MM.1S (cell line): ENCODE results near the gene PRDM5.

Experiments used
- DNase-seq: peaks from one replicate; pipeline ENCODE4 v3.0.0-alpha.2; 2015
- H2AFZ ChIP-seq: fragments of 300-600 bp; sonication (generic); 2 replicates; pipeline ENCODE4 v1.6.0; 2016; ENCODE audit warnings: antibody characterized with exemption, low read length
- H3F3A ChIP-seq: fragments of 300-600 bp; sonication (generic); 2 replicates; pipeline ENCODE4 v1.6.1; 2016; ENCODE audit warnings: mild to moderate bottlenecking, antibody characterized with exemption, low read length, moderate library complexity, mixed read lengths; ENCODE audit not compliant: insufficient read depth
- H3K27ac ChIP-seq: fragments of 300-600 bp; sonication (generic); 2 replicates; pipeline ENCODE4 v1.5.1; 2016; ENCODE audit warnings: mild to moderate bottlenecking, low read length
- H3K27me3 ChIP-seq: fragments of 300-600 bp; sonication (generic); replicated peaks from 2 replicates; pipeline ENCODE4 v1.6.0; 2016; ENCODE audit warnings: low read length; ENCODE audit not compliant: insufficient read depth
- H3K36me3 ChIP-seq: fragments of 300-600 bp; sonication (generic); replicated peaks from 2 replicates; pipeline ENCODE4 v1.6.1; 2016; ENCODE audit warnings: mild to moderate bottlenecking, low read length, mixed read lengths; ENCODE audit not compliant: insufficient read depth
- H3K4me1 ChIP-seq: fragments of 300-600 bp; sonication (generic); 2 replicates; pipeline ENCODE4 v1.6.1; 2016; ENCODE audit warnings: low read length, mixed read lengths
- H3K4me2 ChIP-seq: fragments of 300-600 bp; sonication (generic); 2 replicates; pipeline ENCODE4 v1.6.0; 2016; ENCODE audit warnings: low read depth, low read length
- H3K4me3 ChIP-seq: fragments of 300-600 bp; sonication (generic); 2 replicates; pipeline ENCODE4 v1.5.1; 2016; ENCODE audit warnings: low read length, mixed read lengths
- H3K79me2 ChIP-seq: fragments of 300-600 bp; sonication (generic); 2 replicates; pipeline ENCODE4 v1.6.1; 2016; ENCODE audit warnings: mixed run types, low read length, mixed read lengths
- H3K9ac ChIP-seq: fragments of 300-600 bp; sonication (generic); 2 replicates; pipeline ENCODE4 v1.6.1; 2016; ENCODE audit warnings: low read length, mixed read lengths
- H3K9me2 ChIP-seq: fragments of 300-600 bp; sonication (generic); replicated peaks from 2 replicates; pipeline ENCODE4 v1.6.1; 2016; ENCODE audit warnings: mild to moderate bottlenecking, low read length, mixed read lengths; ENCODE audit not compliant: insufficient read depth
- H3K9me3 ChIP-seq: fragments of 300-600 bp; sonication (generic); replicated peaks from 2 replicates; pipeline ENCODE4 v1.6.1; 2016; ENCODE audit warnings: mild to moderate bottlenecking, low read length, mixed read lengths; ENCODE audit not compliant: insufficient read depth
- H4K20me1 ChIP-seq: fragments of 300-600 bp; sonication (generic); 2 replicates; pipeline ENCODE4 v1.6.1; 2016; ENCODE audit warnings: mild to moderate bottlenecking, low read length, moderate library complexity, mixed read lengths; ENCODE audit not compliant: insufficient read depth
- EZH2 ChIP-seq: fragments of 300-600 bp; sonication (generic); optimal IDR thresholded peaks from 2 replicates; pipeline ENCODE3; 2017; ENCODE audit warnings: low read depth, mild to moderate bottlenecking, antibody characterized with exemption, low read length, mixed read lengths
- EZH2phosphoT487 ChIP-seq: fragments of 300-600 bp; sonication (generic); IDR thresholded peaks from 2 replicates; pipeline ENCODE4 v1.6.1; 2018; ENCODE audit warnings: antibody characterized with exemption, low read length
- TF ChIP-seq, protein P1 (sequence below): fragments of 300-600 bp; sonication (generic); IDR thresholded peaks from 2 replicates; pipeline ENCODE4 v1.5.1; 2016; ENCODE audit warnings: antibody characterized with exemption, low read length, mixed read lengths

PRDM5 gene

DNA sequence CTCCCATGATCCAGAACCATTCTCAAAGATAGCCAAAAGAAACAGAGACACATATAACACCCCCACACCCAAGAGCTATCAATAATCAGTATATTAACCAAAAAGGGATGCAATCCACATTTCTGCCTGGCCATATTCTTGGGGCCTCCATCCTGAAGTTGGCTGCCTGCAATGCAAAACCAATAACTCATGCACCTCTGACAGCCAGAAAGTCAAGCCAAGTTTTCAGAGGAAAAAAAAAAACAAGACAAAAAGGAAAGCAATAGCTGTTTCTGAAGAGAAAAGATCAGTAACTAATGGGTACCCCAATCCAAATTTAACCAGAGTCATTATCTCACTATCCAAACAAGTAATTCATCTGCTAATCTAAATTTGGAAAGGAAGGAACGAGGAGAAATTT, 7.3 kb upstream of the PRDM5 start:
- H3F3A ChIP-seq: no peaks in the 10 kb centered on the region
- no peak for DNase-seq
- no peak overlapping the region for H3K9ac ChIP-seq
- no peak overlapping the region for H3K27ac ChIP-seq
- H3K4me1 ChIP-seq: no peaks in the 10 kb centered on the region
- H4K20me1 ChIP-seq: no peaks in the 10 kb centered on the region
- H3K36me3 ChIP-seq: no peaks in the 10 kb centered on the region
- H3K79me2 ChIP-seq: no peaks in the 10 kb centered on the region
- H3K9me2 ChIP-seq: no peaks in the 10 kb centered on the region
- no peak overlapping the region for H3K4me2 ChIP-seq
- no peaks in the 10 kb centered on the region for H3K27me3 ChIP-seq
- TF ChIP-seq EZH2phosphoT487 (no peak), EZH2 (no peak)
- H3K4me3 ChIP-seq: no peak overlapping the region
- H3K9me3 ChIP-seq: no peaks in the 10 kb centered on the region
- H2AFZ ChIP-seq: no peak overlapping the region

DNA sequence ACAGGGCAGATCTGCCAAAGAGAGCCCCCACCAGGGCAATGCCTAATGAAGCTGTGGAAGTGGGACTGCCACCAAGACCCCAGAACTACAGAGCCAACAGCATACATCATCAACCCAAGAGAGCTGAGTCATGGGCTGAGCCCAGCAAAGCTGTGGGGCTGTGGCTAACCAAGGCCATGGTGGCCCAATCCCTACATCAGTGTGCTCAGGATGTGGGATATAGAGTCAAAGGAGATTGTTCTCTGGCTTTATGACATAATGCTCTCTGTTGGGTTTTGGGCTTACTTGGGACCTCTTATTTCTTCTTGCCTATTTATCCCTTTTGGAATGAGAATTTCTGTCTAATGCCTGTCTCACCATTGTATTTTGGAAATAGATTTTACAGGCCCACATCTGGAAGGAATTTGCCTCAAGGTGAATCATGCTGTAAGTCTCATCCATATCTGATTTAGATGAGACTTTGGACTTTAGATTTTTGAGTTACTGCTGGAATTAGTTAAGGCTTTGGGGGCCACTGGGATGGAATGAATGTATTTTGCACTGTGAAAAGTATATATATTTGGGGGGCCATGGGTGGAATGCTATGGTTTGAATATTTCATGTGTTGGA, 5.4 kb upstream of the PRDM5 start:
- Histone ChIP-seq H3K4me1 (peaks cover 8% of the 10 kb centered on the region), H3F3A (peaks cover 7% of the 10 kb centered on the region; the same call in 1 of the 2 replicates), H3K79me2 (no peaks in the 10 kb centered on the region), H3K4me2 (no peak overlapping the region), H3K36me3 (no peaks in the 10 kb centered on the region), H3K27me3 (no peaks in the 10 kb centered on the region), H3K9me2 (no peaks in the 10 kb centered on the region), H3K27ac (no peak overlapping the region), H3K9me3 (no peaks in the 10 kb centered on the region), H3K9ac (no peak overlapping the region), H4K20me1 (no peaks in the 10 kb centered on the region), H3K4me3 (no peak overlapping the region), H2AFZ (no peak overlapping the region)
- TF ChIP-seq, protein P1, sequence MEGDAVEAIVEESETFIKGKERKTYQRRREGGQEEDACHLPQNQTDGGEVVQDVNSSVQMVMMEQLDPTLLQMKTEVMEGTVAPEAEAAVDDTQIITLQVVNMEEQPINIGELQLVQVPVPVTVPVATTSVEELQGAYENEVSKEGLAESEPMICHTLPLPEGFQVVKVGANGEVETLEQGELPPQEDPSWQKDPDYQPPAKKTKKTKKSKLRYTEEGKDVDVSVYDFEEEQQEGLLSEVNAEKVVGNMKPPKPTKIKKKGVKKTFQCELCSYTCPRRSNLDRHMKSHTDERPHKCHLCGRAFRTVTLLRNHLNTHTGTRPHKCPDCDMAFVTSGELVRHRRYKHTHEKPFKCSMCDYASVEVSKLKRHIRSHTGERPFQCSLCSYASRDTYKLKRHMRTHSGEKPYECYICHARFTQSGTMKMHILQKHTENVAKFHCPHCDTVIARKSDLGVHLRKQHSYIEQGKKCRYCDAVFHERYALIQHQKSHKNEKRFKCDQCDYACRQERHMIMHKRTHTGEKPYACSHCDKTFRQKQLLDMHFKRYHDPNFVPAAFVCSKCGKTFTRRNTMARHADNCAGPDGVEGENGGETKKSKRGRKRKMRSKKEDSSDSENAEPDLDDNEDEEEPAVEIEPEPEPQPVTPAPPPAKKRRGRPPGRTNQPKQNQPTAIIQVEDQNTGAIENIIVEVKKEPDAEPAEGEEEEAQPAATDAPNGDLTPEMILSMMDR: no peak
- no peak for DNase-seq

DNA sequence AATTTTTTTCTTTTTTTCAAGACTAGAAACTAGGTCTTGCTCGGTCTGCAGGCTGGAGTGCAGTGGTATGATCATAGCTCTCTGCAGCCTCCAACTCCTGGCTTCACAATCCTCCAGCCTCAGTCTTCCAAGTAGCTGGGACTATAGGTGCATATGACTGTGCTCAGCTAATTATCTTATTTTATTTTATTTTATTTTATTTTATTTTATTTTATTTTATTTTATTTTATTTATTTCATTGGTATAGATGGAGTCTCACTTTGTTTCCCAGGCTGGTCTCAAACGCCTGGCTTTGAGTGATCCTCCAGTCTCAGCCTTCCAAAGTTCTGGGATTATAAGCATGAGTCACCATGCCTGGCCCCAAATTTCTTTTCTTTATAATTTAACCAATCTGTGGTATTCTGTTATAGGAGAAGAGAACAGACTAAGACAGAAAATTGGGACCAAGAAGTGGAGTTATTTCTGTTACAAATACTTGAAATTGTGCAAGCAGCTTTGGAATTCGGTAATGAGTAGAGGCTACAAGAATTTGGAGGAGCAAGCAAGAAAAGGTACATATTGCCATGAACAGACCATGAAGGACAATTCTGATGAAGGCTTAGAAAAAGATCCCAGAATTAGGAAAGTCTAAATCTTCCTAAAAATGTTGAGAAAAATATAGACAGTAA, 4.0 kb upstream of the PRDM5 start:
- Histone ChIP-seq H3K27ac (no peak overlapping the region), H3K9me2 (no peaks in the 10 kb centered on the region), H3K4me2 (no peak overlapping the region), H3K4me3 (no peak overlapping the region), H3K79me2 (peaks cover 5% of the 10 kb centered on the region), H3K36me3 (no peaks in the 10 kb centered on the region), H2AFZ (no peak overlapping the region), H3K9me3 (no peaks in the 10 kb centered on the region), H4K20me1 (no peaks in the 10 kb centered on the region), H3K27me3 (no peaks in the 10 kb centered on the region), H3K4me1 (peaks cover 8% of the 10 kb centered on the region), H3K9ac (no peak overlapping the region), H3F3A (peaks cover 13% of the 10 kb centered on the region; the same call in 1 of the 2 replicates)
- no peak for TF ChIP-seq EZH2
- no peak for TF ChIP-seq EZH2phosphoT487
- TF ChIP-seq, protein P1: no peak
- DNase-seq: no peak

- no peaks in the 10 kb centered on the region for H3K9me2 ChIP-seq
- H3K4me1 ChIP-seq: peaks cover 21% of the 10 kb centered on the region
- H3K27ac ChIP-seq: no peak overlapping the region
- H3K27me3 ChIP-seq: no peaks in the 10 kb centered on the region
- TF ChIP-seq EZH2 (no peak), EZH2phosphoT487 (no peak)
- TF ChIP-seq, protein P1: no peak
- H3K4me3 ChIP-seq: no peak overlapping the region
- H2AFZ ChIP-seq: no peak overlapping the region
- DNase-seq: no peak
- no peaks in the 10 kb centered on the region for H3K9me3 ChIP-seq
- no peak overlapping the region for H3K9ac ChIP-seq
- H3K4me2 ChIP-seq: no peak overlapping the region
- H3K36me3 ChIP-seq: no peaks in the 10 kb centered on the region
- no peaks in the 10 kb centered on the region for H4K20me1 ChIP-seq
- peaks cover 20% of the 10 kb centered on the region for H3K79me2 ChIP-seq
- H3F3A ChIP-seq: peaks cover 20% of the 10 kb centered on the region; the same call in 1 of the 2 replicates
Observed at GRCh38 chr4:120924931-120925330, 2.4 kb upstream of the PRDM5 start.
